Nephron progenitor cell (in vitro differentiated cells): ENCODE results near the gene SPECC1L.

Experiments
- DNase-seq: peaks from one replicate; pipeline ENCODE4 v3.0.0; 2021
- H3K27ac Mint-ChIP-seq: 2 replicates; pipeline ENCODE4 v1.8.0; 2021; ENCODE audit warnings: mild to moderate bottlenecking, moderate library complexity, mixed read lengths
- H3K27me3 Mint-ChIP-seq: 2 replicates; pipeline ENCODE4 v1.8.0; 2021; ENCODE audit warnings: mild to moderate bottlenecking, low read depth, mixed read lengths; ENCODE audit not compliant: poor library complexity
- H3K36me3 Mint-ChIP-seq: 2 replicates; pipeline ENCODE4 v1.8.0; 2021; ENCODE audit warnings: low read depth, mixed read lengths
- H3K4me1 Mint-ChIP-seq: 2 replicates; pipeline ENCODE4 v1.8.0; 2021; ENCODE audit warnings: mixed read lengths
- H3K4me3 Mint-ChIP-seq: 2 replicates; pipeline ENCODE4 v1.8.0; 2021; ENCODE audit warnings: mild to moderate bottlenecking, moderate library complexity, mixed read lengths
- H3K9me3 Mint-ChIP-seq: 2 replicates; pipeline ENCODE4 v1.8.0; 2021; ENCODE audit warnings: mild to moderate bottlenecking, moderate library complexity, mixed read lengths
- TF ChIP-seq, protein P1 (sequence below): fragments of 200-600 bp; sonication (generic); IDR thresholded peaks from 2 replicates; pipeline ENCODE4 v1.5.0; 2021; ENCODE audit warnings: antibody characterized with exemption

Gene SPECC1L

DNA sequence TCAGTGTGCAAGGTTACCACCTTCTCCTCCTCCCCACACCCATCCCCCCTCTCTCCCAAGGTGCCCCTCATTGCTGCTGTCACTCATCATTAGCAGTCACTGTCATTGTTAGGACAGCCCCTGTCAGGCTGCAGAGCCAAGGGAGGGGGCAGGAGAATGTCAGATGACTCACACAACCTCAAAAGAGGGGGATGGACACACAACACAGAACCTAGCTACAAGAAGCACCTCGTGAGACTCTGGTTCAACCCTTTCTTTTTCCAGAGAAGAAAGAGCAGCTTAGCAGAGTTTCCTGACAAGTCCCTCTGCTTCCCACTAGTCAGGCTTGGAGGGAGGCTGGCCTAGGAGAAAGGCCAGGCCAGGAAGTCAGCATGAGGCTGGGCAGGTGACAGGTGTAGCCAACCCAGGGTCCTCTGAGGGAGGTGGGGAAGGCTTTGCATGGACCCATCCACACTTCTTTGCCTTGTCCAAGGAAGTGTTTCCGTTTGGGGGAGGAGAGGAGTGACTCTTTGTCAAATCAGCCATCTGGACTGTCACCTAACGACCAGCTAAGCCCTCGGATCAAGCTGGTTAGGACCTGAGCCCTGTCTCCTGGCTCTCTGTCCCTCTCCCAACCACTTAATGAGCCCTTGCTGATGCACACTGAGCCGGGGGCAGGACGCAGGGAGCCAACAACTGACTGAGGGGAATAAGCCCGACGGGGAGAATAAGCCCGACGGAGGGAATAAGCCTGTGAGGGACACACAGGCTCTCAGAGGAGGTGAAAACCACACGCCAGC is 175.0 kb downstream of the SPECC1L start:
- H3K9me3 Mint-ChIP-seq = no peaks in the 10 kb centered on the region
- H3K4me3 Mint-ChIP-seq = no peak overlapping the region
- no peaks in the 10 kb centered on the region for H3K36me3 Mint-ChIP-seq
- TF ChIP-seq, protein P1, sequence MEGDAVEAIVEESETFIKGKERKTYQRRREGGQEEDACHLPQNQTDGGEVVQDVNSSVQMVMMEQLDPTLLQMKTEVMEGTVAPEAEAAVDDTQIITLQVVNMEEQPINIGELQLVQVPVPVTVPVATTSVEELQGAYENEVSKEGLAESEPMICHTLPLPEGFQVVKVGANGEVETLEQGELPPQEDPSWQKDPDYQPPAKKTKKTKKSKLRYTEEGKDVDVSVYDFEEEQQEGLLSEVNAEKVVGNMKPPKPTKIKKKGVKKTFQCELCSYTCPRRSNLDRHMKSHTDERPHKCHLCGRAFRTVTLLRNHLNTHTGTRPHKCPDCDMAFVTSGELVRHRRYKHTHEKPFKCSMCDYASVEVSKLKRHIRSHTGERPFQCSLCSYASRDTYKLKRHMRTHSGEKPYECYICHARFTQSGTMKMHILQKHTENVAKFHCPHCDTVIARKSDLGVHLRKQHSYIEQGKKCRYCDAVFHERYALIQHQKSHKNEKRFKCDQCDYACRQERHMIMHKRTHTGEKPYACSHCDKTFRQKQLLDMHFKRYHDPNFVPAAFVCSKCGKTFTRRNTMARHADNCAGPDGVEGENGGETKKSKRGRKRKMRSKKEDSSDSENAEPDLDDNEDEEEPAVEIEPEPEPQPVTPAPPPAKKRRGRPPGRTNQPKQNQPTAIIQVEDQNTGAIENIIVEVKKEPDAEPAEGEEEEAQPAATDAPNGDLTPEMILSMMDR = no peak
- peaks cover 44% of the 10 kb centered on the region for H3K4me1 Mint-ChIP-seq
- no peak for DNase-seq
- peaks cover 11% of the 10 kb centered on the region for H3K27me3 Mint-ChIP-seq
- no peak overlapping the region for H3K27ac Mint-ChIP-seq

DNA sequence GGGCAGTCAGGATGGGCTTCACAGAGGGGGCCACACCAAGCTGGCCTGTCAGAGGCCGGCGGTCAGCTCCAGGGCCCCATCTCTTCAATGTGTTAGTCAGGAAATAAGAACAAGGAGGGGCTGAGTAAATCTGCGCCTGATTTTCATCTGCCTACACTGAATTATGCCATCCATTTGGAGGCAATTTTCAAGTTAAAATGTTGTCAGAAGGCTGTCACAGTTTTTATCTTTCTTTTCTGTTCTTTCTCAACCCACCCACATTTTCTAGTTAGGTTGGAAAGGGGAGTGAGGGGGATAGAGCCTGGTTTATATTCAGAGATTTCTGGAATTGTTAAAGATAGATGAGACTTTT is 175.6 kb downstream of the SPECC1L start:
- TF ChIP-seq, protein P1 = no peak
- no peak for DNase-seq
- H3K36me3 Mint-ChIP-seq = no peaks in the 10 kb centered on the region
- peaks cover 2% of the 10 kb centered on the region for H3K9me3 Mint-ChIP-seq
- peaks cover 10% of the 10 kb centered on the region for H3K27me3 Mint-ChIP-seq
- no peak overlapping the region for H3K27ac Mint-ChIP-seq
- H3K4me3 Mint-ChIP-seq = no peak overlapping the region
- peaks cover 44% of the 10 kb centered on the region for H3K4me1 Mint-ChIP-seq

- Mint-ChIP-seq H3K27ac (no peak overlapping the region), H3K4me3 (no peak overlapping the region), H3K36me3 (no peaks in the 10 kb centered on the region), H3K4me1 (peaks cover 18% of the 10 kb centered on the region), H3K27me3 (peaks cover 11% of the 10 kb centered on the region), H3K9me3 (peaks cover 9% of the 10 kb centered on the region)
- TF ChIP-seq, protein P1 = no peak
- no peak for DNase-seq
Observed at GRCh38 chr22:24450610-24451009, 180.0 kb downstream of the SPECC1L start.

DNA sequence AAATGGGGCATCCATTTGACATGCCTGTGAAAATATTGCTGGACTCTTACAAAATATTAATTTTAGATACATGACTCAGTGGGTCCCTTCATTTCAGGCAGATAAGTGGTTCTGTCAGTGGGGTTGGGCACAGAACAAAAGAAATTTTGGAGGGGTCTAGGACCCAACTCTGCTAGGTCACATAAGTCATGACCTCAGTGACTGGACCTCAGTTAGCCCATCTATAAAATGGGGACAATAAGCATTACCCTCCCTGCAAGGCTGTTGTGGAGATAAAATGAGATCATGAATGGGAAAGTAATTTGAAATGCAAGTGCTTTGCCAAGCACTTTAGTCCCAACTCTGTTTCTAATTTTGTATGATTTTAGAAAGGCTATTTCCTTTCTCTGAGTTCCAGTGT is 180.5 kb downstream of the SPECC1L start:
- H3K27ac Mint-ChIP-seq = no peak overlapping the region
- DNase-seq = no peak
- H3K27me3 Mint-ChIP-seq = peaks cover 11% of the 10 kb centered on the region
- H3K9me3 Mint-ChIP-seq = peaks cover 9% of the 10 kb centered on the region
- H3K36me3 Mint-ChIP-seq = no peaks in the 10 kb centered on the region
- TF ChIP-seq, protein P1 = no peak
- H3K4me3 Mint-ChIP-seq = no peak overlapping the region
- peaks cover 13% of the 10 kb centered on the region for H3K4me1 Mint-ChIP-seq

- peaks cover 12% of the 10 kb centered on the region for H3K27me3 Mint-ChIP-seq
- no peak for DNase-seq
- peaks cover 9% of the 10 kb centered on the region for H3K9me3 Mint-ChIP-seq
- TF ChIP-seq, protein P1 = no peak
- H3K4me3 Mint-ChIP-seq = no peak overlapping the region
- H3K4me1 Mint-ChIP-seq = peaks cover 6% of the 10 kb centered on the region
- no peak overlapping the region for H3K27ac Mint-ChIP-seq
- H3K36me3 Mint-ChIP-seq = no peaks in the 10 kb centered on the region
Observed at GRCh38 chr22:24453853-24454252, 183.2 kb downstream of the SPECC1L start.

GRCh38 chr22:24455039-24455438 is 184.4 kb downstream of the SPECC1L start:
- H3K4me1 Mint-ChIP-seq = peaks cover 6% of the 10 kb centered on the region
- H3K27ac Mint-ChIP-seq = no peak overlapping the region
- TF ChIP-seq, protein P1 = no peak
- H3K9me3 Mint-ChIP-seq = peaks cover 9% of the 10 kb centered on the region
- no peak overlapping the region for H3K4me3 Mint-ChIP-seq
- no peak for DNase-seq
- peaks cover 13% of the 10 kb centered on the region for H3K27me3 Mint-ChIP-seq
- H3K36me3 Mint-ChIP-seq = no peaks in the 10 kb centered on the region
